Measurements from ENCODE around the gene KIAA1217.

GRCh38 chr10:24210501-24210900 lies 1.6 kb downstream of the KIAA1217 start:
- TF ChIP-seq CTCF (IDR thresholded peaks at IDR 0.05; ENCODE audit: low read depth, low read length): no peak
- TF ChIP-seq EZH2phosphoT487 (IDR thresholded peaks at IDR 0.05; ENCODE audit: low read depth): no peak
